ENCODE measurements around the gene EHMT1.
"Not testable (repeated sequence)": the region's sequence is repeated elsewhere in the genome, so short reads cannot be mapped to it uniquely, and the experiment has no call there.

Gene EHMT1

DNA sequence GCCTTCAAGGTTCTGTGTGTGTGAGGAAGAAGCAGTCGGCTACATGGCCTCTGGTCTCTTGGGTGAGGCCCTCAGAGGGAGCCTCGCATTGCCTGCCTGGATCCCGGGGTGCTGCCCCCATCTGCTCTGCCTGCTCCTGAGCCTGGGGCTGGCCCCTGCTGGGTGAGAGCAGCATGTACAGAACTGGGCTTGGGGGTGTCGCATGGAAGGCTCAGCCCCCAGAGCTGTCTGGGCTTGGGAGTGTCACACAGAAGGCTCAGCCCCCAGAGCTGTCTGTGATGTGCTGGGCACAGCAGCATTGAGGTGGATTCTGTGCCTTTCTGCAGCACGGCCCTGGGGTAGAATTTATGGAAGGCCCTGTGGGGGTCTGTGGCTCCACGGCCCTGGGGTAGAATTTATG is 265.2 kb downstream of the EHMT1 start:
- not testable (repeated sequence) for DNase-seq (ENCODE audit: low spot score)

DNA sequence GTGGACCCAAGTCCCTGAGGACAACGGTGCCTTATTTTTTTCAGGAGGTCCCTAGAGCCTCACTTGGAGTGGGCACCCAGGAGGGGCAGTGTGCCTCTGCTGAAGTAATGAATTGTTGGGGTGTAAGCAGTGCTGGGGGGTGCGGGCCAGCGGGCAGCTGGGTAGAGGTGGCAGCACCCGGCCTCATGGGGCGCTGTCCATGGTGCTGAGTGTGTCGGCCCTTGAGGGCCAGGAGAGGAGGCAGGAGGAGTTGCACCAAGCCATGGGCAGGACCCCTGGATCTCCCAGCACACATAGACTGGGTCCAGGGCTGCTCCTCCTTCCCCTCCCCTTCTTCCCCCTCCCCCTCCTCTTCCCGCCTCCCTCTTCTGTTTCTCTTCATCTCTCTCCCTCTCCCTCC is 265.7 kb downstream of the EHMT1 start:
- DNase-seq (ENCODE audit: low spot score), result not testable (repeated sequence)

DNA sequence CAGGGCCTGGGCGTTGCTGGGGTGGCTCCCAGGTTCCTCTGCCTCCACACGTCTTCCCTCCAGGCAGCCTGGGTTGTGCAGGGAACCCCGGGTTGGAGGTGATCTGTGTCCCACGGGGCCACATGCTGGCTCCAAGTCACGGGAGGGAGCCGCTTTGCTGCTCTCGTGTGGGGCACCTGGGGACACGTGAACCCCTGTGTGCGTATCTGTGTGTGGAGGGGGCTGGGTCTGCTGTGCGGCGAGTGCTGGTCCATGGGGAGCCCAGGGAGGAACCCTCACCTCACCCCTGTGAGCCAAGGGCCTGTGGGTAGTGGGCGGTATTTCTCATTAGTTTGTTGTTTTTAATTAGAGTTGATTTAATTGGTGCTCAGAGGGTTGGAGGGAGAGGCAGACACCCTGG is 266.3 kb downstream of the EHMT1 start:
- not testable (repeated sequence) for DNase-seq (ENCODE audit: low spot score)

Small RNA genes within 50 kb of the gene (small RNA-seq; reads per million reads assigned to genes)
- gene MIR602 (0 reads per million in 2 experiments), gene RF00017 (0 reads per million in 2 experiments)

Measured in SK-N-DZ (cell line).